Upper lobe of left lung (tissue), 4 donors: Measurements from ENCODE around the gene CDH13.

ENCODE experiments used
- CTCF ChIP-seq, 6 experiments: fragments of 450-650 bp in 4 of 6; fragments of 200-600 bp in 2 of 6; sonication (generic) in 2 of 6; IDR thresholded peaks; one replicate each; pipeline ENCODE4 v1.5.1; 2016 to 2019; ENCODE audit warnings: antibody characterized with exemption in 6 of 6
- EP300 ChIP-seq, 4 donors: sonication (generic); formaldehyde crosslinking; IDR thresholded peaks; one replicate each; pipeline ENCODE4 v1.5.1; 2017; ENCODE audit warnings: antibody characterized with exemption in 4 of 4, control low read depth in 2 of 4
- POLR2A ChIP-seq, 4 donors: fragments of 450-650 bp; IDR thresholded peaks; one replicate each; pipeline ENCODE4 v1.5.1; 2016 to 2017; ENCODE audit warnings: antibody characterized with exemption in 4 of 4, mild to moderate bottlenecking in 2 of 4
- POLR2AphosphoS5 ChIP-seq, 2 donors: sonication (generic); formaldehyde crosslinking; IDR thresholded peaks; one replicate each; pipeline ENCODE4 v1.5.1; 2017; ENCODE audit warnings: antibody characterized with exemption in 2 of 2

GRCh38 chr16:83214671-83215070 lies 587.9 kb downstream of the CDH13 start:
- TF ChIP-seq CTCF (IDR thresholded peaks at IDR 0.05) (no peak), POLR2A (IDR thresholded peaks at IDR 0.05) (no peak), POLR2AphosphoS5 (IDR thresholded peaks at IDR 0.05) (no peak), EP300 (IDR thresholded peaks at IDR 0.05) (no peak)
